ENCODE measurements around the gene SMDT1.
"Not testable (repeated sequence)": the region's sequence is repeated elsewhere in the genome, so short reads cannot be mapped to it uniquely, and the experiment has no call there.

The SMDT1 gene

DNA sequence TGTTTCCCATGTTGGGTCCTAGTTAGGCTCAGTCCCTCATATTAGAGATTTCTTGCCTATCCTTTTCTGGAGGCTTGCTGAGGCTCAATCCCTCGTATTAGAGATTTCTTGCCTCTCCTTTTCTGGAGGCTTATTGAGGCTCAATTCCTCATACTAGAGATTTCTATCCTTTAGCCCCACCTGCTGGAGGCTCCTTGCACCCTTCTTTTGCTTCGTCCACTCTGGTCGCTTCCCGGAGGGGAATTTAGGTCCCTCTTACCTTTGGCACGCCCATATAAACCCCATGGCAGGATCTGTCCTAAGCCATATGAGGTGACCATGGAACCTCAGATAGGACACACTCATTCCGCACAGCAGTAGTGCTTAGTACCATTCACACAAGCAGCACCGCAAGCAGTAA is 35.2 kb downstream of the SMDT1 start:
- Histone ChIP-seq H3K9me3 (ENCODE audit: low read depth, low read length) (no peaks in the 10 kb centered on the region), H3K36me3 (ENCODE audit: insufficient read depth, low read length) (no peaks in the 10 kb centered on the region), H3K9ac (ENCODE audit: insufficient read length) (no peak overlapping the region), H3K4me3 (no peak overlapping the region), H3K27ac (no peak overlapping the region)
- DNase-seq (ENCODE audit: low read depth, low spot score): no peak
- TF ChIP-seq EZH2 (IDR thresholded peaks at IDR 0.05) (no peak), FOXP2 (optimal IDR thresholded peaks at IDR 0.05; ENCODE audit: control extremely low read depth, extremely low read length, insufficient read depth) (no peak), POLR2AphosphoS5 (IDR thresholded peaks at IDR 0.05; ENCODE audit: borderline replicate concordance, low read depth, low read length) (no peak)

DNA sequence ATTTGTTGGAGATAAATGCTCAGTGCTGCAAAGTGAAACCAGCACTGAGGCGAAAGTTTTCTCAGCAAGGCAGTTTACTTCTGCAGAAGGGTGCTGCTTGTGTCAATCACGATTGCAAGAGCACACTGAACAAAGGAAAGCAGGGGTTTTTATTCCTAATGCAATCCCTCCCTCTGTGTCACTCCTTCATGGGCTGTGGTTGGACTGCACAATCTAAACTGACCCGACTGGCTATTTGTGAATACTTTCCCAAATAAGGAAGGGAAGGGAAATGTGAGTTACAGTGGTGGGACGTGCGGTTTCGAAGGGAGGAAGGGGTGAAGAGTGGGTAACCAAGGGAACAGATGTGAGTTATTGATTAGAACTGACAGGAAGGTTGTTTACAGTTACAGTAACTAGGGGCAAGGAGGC is 35.9 kb downstream of the SMDT1 start:
- not testable (repeated sequence) for H3K9ac ChIP-seq (ENCODE audit: insufficient read length); H3K36me3 ChIP-seq (ENCODE audit: insufficient read depth, low read length); H3K4me3 ChIP-seq; H3K27ac ChIP-seq; H3K9me3 ChIP-seq (ENCODE audit: low read depth, low read length); DNase-seq (ENCODE audit: low read depth, low spot score)

DNA sequence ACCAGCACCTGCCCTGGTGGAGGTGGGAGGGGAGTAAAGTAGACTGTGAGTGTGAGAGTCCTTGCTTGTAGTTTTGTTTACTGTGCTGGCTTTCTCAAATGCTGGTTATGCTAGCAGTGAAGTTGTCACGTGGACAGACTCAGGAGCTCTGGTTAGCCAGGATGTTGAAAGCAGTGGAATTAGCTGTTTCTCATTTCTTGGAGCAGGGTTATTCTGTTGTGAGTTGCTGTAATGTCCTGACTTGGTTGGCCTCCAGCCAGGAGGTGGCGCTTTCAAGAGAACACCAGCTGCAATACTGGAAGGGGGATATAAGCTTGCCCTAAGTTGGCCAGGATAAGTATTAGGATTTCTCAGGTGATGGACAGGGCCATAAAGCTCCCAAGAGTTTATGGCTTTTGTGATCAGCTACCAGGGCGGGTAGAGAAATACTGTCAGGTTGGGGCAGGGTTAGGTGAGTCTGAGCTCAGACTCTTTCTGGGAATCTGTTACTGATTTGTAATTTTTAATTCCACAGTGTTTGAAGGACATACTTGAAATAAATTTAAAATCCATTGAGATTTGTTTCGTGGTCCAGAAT is 37.4 kb downstream of the SMDT1 start:
- Histone ChIP-seq H3K4me3 (no peak overlapping the region), H3K27ac (no peak overlapping the region), H3K36me3 (ENCODE audit: insufficient read depth, low read length) (no peaks in the 10 kb centered on the region), H3K9me3 (ENCODE audit: low read depth, low read length) (no peaks in the 10 kb centered on the region), H3K9ac (ENCODE audit: insufficient read length) (no peak overlapping the region)
- no peak for TF ChIP-seq FOXP2 (optimal IDR thresholded peaks at IDR 0.05; ENCODE audit: control extremely low read depth, extremely low read length, insufficient read depth)
- TF ChIP-seq EZH2 (IDR thresholded peaks at IDR 0.05): no peak
- TF ChIP-seq POLR2AphosphoS5 (IDR thresholded peaks at IDR 0.05; ENCODE audit: borderline replicate concordance, low read depth, low read length): no peak
- no peak for DNase-seq (ENCODE audit: low read depth, low spot score)

DNA sequence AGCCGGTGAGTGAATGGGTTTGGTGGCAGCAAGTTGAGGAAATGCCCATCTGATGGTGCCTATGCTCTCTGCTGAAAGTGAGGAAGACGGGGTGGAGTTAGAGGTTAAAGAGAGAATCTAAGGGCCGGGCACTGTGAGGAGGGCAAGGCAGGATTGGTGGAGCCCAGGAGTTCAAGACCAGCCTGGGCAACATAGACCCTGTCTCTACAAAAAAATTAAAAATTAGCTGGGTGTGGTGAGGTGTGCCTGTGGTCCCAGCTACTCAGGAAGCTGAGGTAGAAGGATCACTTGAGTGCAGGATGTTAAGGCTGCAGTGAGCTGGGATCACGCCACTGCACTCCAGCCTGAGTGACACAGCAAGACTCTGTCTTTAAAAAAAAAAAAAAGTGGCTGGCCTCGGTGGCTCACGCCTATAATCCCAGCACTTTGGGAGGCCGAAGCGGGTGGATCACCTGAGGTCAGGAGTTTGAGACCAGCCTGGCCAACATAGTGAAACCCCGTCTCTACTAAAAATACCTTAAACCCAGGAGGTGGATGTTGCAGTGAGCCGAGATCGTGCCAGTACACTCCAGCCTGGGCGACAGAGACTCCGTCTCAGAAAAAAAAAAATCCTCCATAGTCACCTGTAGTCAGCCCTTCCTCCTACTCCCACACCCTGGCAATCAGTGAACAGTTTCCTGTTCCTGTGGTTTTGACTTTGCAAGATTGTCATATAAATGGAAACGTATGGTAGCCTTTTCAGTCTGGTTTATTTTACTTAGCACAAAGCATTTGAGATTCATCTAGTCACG is 40.9 kb downstream of the SMDT1 start:
- H3K4me3 ChIP-seq; H3K9me3 ChIP-seq (ENCODE audit: low read depth, low read length); H3K9ac ChIP-seq (ENCODE audit: insufficient read length); H3K36me3 ChIP-seq (ENCODE audit: insufficient read depth, low read length); H3K27ac ChIP-seq; DNase-seq (ENCODE audit: low read depth, low spot score): not testable (repeated sequence)

DNA sequence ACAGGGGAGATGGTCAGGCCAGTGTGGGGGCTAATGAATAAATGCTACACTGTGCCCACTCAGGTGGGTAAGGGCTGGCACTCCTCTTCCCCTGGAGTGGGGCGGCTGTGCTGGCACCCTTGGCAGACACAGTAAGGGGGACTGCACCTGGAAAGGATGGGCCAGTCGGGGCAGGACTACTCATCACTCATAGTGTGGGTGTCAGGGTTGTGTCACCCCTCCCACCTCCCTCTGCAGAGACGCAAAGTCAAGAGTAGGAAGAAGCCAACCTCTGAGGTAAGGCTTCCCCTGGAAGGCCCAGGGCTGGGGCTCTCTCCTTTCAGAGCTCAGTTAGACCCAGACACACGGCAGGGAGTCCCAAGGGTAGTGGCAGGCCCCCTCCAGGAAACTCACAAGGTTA is 44.0 kb downstream of the SMDT1 start:
- H3K27ac ChIP-seq; H3K9me3 ChIP-seq (ENCODE audit: low read depth, low read length); H3K4me3 ChIP-seq; H3K36me3 ChIP-seq (ENCODE audit: insufficient read depth, low read length); H3K9ac ChIP-seq (ENCODE audit: insufficient read length); DNase-seq (ENCODE audit: low read depth, low spot score): not testable (repeated sequence)

DNA sequence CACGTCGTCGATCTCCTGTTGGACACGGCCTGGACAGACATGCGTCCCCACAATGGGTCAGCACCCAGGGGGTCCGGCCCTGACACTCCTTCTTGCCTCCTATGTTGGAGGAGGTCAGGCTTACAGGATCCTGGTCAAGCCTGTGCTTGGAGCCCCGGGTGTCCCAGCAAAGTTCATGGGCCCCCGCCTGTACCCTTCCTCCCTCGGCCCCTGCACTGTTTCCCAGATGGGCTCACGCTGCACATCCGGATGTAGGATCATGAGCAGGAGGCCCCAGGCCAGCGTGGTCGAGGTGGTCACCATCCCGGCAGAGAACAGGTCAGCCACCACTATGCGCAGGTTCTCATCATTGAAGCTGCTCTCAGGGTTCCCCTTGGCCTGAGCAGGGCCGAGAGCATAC is 48.1 kb downstream of the SMDT1 start:
- no peak for TF ChIP-seq FOXP2 (optimal IDR thresholded peaks at IDR 0.05; ENCODE audit: control extremely low read depth, extremely low read length, insufficient read depth)
- no peak for TF ChIP-seq EZH2 (IDR thresholded peaks at IDR 0.05)
- TF ChIP-seq POLR2AphosphoS5 (IDR thresholded peaks at IDR 0.05; ENCODE audit: borderline replicate concordance, low read depth, low read length): no peak
- H3K9me3 ChIP-seq (ENCODE audit: low read depth, low read length): no peaks in the 10 kb centered on the region
- H3K27ac ChIP-seq: no peak overlapping the region
- H3K9ac ChIP-seq (ENCODE audit: insufficient read length): no peak overlapping the region
- H3K36me3 ChIP-seq (ENCODE audit: insufficient read depth, low read length): no peaks in the 10 kb centered on the region
- no peak overlapping the region for H3K4me3 ChIP-seq
- no peak for DNase-seq (ENCODE audit: low read depth, low spot score)

DNA sequence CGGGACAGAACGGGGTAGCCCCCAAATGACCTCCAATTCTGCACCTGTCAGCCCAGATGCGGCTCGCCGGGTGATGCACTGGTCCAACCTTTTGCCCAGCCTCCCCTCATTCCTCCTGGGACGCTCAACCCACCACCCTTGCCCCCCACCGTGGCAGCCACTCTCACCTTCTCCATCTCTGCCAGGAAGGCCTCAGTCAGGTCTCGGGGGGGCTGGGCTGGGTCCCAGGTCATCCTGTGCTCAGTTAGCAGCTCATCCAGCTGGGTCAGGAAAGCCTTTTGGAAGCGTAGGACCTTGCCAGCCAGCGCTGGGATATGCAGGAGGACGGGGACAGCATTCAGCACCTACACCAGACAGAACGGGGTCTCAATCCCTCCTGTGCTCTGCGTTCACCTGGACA is 48.5 kb downstream of the SMDT1 start:
- not testable (repeated sequence) for H3K4me3 ChIP-seq; H3K9me3 ChIP-seq (ENCODE audit: low read depth, low read length); H3K36me3 ChIP-seq (ENCODE audit: insufficient read depth, low read length); H3K9ac ChIP-seq (ENCODE audit: insufficient read length); H3K27ac ChIP-seq; DNase-seq (ENCODE audit: low read depth, low spot score)

DNA sequence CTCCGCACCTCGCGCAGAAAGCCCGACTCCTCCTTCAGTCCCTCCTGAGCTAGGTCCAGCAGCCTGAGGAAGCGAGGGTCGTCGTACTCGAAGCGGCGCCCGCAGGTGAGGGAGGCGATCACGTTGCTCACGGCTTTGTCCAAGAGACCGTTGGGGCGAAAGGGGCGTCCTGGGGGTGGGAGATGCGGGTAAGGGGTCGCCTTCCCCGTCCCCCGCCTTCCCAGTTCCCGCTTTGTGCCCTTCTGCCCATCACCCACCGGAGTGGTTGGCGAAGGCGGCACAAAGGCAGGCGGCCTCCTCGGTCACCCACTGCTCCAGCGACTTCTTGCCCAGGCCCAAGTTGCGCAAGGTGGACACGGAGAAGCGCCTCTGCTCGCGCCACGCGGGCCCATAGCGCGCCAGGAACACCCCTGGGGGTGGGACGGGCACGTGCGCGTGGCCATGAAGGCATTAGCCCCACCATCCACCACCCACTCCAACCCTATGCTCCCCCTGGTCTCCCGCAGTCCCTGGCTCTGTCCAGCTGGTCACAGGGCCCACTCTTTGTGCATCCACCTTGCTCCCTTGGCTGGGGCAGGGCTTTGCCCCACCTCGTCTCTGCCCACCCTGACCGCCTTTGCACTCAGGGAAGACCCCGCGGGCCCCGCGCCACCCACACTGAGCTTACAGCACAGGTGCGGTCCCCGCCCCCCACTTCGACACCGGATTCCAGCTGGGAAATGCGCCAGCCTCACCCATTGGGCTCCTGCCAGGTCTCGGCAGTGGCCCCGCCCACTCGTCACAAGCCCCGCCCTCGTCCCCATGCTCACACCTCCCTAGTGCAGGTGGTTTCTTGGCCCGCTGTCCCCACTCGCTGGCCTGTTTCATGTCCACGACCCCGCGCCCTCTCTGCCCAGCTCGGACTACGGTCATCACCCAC is 49.5 kb downstream of the SMDT1 start:
- not testable (repeated sequence) for H3K4me3 ChIP-seq; DNase-seq (ENCODE audit: low read depth, low spot score); H3K9ac ChIP-seq (ENCODE audit: insufficient read length); H3K27ac ChIP-seq; H3K36me3 ChIP-seq (ENCODE audit: insufficient read depth, low read length); H3K9me3 ChIP-seq (ENCODE audit: low read depth, low read length)

DNA sequence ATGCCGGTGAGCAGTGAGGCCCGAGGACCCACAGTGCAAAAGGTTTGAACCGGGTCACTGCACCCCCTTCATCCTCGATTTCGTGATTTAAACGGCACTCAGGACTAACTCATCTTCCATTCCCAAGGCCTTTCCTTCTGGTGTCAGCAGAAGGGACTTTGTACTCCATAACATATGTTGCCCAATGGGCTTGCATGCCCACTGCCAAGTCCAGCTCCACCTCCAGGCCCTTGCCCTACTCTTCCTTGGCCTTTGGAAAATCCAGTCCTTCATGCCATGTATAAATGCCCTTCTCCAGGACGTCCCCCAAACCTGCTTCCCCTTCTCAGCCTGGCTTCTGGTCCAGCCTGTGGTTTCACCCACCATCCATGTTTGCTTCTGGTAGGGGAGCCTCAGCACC is 50.7 kb downstream of the SMDT1 start:
- not testable (repeated sequence) for H3K27ac ChIP-seq; H3K9me3 ChIP-seq (ENCODE audit: low read depth, low read length); DNase-seq (ENCODE audit: low read depth, low spot score); H3K9ac ChIP-seq (ENCODE audit: insufficient read length); H3K36me3 ChIP-seq (ENCODE audit: insufficient read depth, low read length); H3K4me3 ChIP-seq

DNA sequence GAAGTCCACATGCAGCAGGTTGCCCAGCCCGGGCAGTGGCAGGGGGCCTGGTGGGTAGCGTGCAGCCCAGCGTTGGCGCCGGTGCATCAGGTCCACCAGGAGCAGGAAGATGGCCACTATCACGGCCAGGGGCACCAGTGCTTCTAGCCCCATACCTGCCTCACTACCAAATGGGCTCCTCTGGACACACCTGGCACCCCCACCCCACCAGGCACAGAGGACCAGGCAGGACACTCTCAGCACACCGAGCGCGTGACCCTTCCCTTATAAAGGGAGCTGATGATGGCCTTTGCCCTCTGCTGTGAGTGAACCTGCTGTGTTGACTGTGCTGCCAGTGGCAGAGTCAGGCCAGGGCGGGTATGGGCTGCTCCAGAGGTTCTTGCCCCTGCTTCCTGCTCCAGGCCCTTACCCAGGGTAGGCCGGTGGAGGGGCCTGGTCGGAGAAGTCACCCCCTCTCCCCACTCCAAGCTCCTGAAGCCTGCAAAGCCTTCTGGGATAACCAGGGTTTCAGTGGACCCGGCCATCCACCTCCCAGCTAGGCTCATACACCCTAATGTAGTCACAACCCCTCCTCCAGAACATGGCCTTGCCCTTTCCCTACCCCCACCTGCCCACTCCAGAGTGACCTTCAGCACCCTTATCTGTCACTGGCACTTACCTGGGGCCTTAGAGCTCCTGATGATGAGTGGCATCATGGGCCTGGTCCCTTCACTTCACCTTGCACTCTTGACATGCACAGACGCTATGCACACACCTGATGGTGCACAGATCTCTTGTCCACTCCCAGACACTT is 51.3 kb downstream of the SMDT1 start, which contains the start of gene CYP2D6:
Gene CYP2D6, minus strand, starts transcription at position 172 of the 793 bp plus-strand sequence. Its CDS starts 19 bp downstream, at position 153.
- not testable (repeated sequence) for H3K9me3 ChIP-seq (ENCODE audit: low read depth, low read length); H3K9ac ChIP-seq (ENCODE audit: insufficient read length); DNase-seq (ENCODE audit: low read depth, low spot score); H3K27ac ChIP-seq; H3K4me3 ChIP-seq; H3K36me3 ChIP-seq (ENCODE audit: insufficient read depth, low read length)
